ENCODE results near the gene GEMIN4.

GRCh38 chr17:795721-796120 is 43.7 kb upstream of the GEMIN4 start:
- TF ChIP-seq EP300 (IDR thresholded peaks at IDR 0.05) (no peak), CTCF (IDR thresholded peaks at IDR 0.05) (no peak), POLR2A (IDR thresholded peaks at IDR 0.05) (no peak)
